H1 (cell line): ENCODE measurements around the gene GJD2. TPM values are rescaled to one million over a fixed set of nuclear protein-coding genes. Genes with fewer than 3 reads are reported as not detected.

Experiments
- polyA plus RNA-seq, 7 experiments: library from polyadenylated mRNA; depleted of rRNA in 3 of 7; stranded (reverse) in 5 of 7; unstranded in 2 of 7; fragments of >200 nt in 5 of 7; fragments of 200-250 nt in 2 of 7; gene quantifications; 1 replicate in 5 of 7; 2 replicates in 1 of 7; 4 replicates in 1 of 7; pipeline versions ENCODE4 v1.2.1 to v1.2.3, GENCODE V29; 2011 to 2013; ENCODE audit warnings: missing spikeins in 2 of 7, mixed read lengths in 2 of 7
- total RNA-seq: library from RNA; stranded (reverse); fragmentation: NEBNext Ultra II Directional; extraction: Animal tissue kit (Norgen Biotek cat#: 25700); gene quantifications from 2 replicates; pipeline ENCODE4 v1.2.1, GENCODE V29; 2021
- TF ChIP-seq, protein P1 (sequence below): IDR thresholded peaks from 2 replicates; pipeline ENCODE4 v1.6.1; 2012; ENCODE audit warnings: inconsistent platforms

GJD2 gene
- total and polyA plus RNA-seq, 2 of the 8 experiments (the other 6 are each of a cell fraction or from before 2014, with no cell fraction given), result 0.39 to 0.54 TPM

DNA sequence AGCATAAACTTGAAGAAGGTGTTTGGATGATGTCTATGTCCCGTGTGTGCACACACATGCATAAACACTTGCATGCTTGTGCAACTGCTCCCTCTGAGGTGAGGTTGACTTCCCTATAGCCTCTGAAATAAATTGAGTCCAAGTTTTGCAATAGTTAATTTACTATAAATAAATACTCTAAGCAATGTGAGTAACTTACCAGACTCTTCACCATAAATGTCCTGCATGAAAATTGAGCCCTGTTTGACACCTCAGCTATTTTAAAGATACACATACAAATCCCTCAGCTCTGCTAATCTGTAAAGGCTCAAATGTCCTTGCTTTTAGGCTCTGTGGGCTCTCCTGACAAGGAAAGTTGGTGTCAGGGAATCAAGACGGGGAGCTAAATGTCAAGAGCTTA, 37.1 kb downstream of the GJD2 start (continued):
- TF ChIP-seq, protein P1, sequence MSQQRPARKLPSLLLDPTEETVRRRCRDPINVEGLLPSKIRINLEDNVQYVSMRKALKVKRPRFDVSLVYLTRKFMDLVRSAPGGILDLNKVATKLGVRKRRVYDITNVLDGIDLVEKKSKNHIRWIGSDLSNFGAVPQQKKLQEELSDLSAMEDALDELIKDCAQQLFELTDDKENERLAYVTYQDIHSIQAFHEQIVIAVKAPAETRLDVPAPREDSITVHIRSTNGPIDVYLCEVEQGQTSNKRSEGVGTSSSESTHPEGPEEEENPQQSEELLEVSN, result no peak
